Psoas muscle (tissue), 8 donors: ENCODE results near the gene COLGALT1. TPM values are rescaled to one million over a fixed set of nuclear protein-coding genes. Genes with fewer than 3 reads are reported as not detected.
A peak's percentile ranks its signal among the peaks of the same experiment; 100 is the strongest.
"Not testable (repeated sequence)": the region's sequence is repeated elsewhere in the genome, so short reads cannot be mapped to it uniquely, and the experiment has no call there.

Source experiments
- ATAC-seq, 4 donors: fragments of 200-7000 bp; cut with Tn5 transposase; one replicate each; pipeline ENCODE4 v1.9.1; 2020; ENCODE audit warnings: moderate library complexity in 3 of 4, mild to moderate bottlenecking in 2 of 4
- DNase-seq, 2 donors: peaks; one replicate each; pipeline ENCODE4 v3.0.0-alpha.2; 2020
- H3K27ac ChIP-seq: fragments of 200-600 bp; one replicate; pipeline ENCODE4 v1.8.0; 2022
- H3K27me3 ChIP-seq, 3 donors: fragments of 200-600 bp in 1 of 3; one replicate each; pipeline versions ENCODE4 v1.6.1 to v1.8.0; 2013 to 2022; ENCODE audit warnings: low read length in 2 of 3, mild to moderate bottlenecking in 2 of 3, moderate library complexity in 1 of 3; ENCODE audit not compliant: insufficient read depth in 3 of 3
- H3K36me3 ChIP-seq, 2 donors: fragments of 200-600 bp in 1 of 2; one replicate each; pipeline versions ENCODE4 v1.6.1 to v1.8.0; 2013 to 2022; ENCODE audit warnings: low read depth in 1 of 2, mild to moderate bottlenecking in 1 of 2, moderate library complexity in 1 of 2; ENCODE audit not compliant: insufficient read depth in 1 of 2
- H3K4me1 ChIP-seq: fragments of 200-600 bp; one replicate; pipeline ENCODE4 v1.8.0; 2022
- H3K4me3 ChIP-seq: fragments of 200-600 bp; one replicate; pipeline ENCODE4 v1.8.0; 2022; ENCODE audit warnings: mild to moderate bottlenecking
- H3K9me3 ChIP-seq: fragments of 200-600 bp; one replicate; pipeline ENCODE4 v1.8.0; 2022
- CTCF ChIP-seq: fragments of 200-600 bp; IDR thresholded peaks from one replicate; pipeline ENCODE4 v1.8.0; 2022; ENCODE audit warnings: antibody characterized with exemption
- WGBS, 3 donors: extraction: QIAGEN DNeasy Blood & Tissue Kit; methylation state at CpG; one replicate each; pipeline versions ENCODE4 v1.1.6 to v1.1.7; 2013; 5-methylcytosine and 5-hydroxymethylcytosine counted together
- intact Hi-C, 2 donors: fragments of 100-400 bp; cut with DNase I; formaldehyde crosslinking; loops; one replicate each; pipeline versions ENCODE4 v1.11.0 to v1.14.2; 2022
- polyA plus RNA-seq, 3 donors: library from polyadenylated mRNA; stranded (reverse); fragments of 200-250 nt; gene quantifications; one replicate each; pipeline ENCODE4 v1.2.3, GENCODE V29; 2013
- total RNA-seq, 4 donors: library from RNA; stranded (reverse); fragmentation: NEBNext Ultra II Directional in 2 of 4; extraction: Animal tissue kit (Norgen Biotek cat#: 25700) in 2 of 4; gene quantifications; one replicate each; pipeline versions ENCODE4 v1.2.1 to v1.2.4, GENCODE V29; 2021 to 2023
- donor health status: healthy with polysubstance abuse.
- donor health status: DM: no; HTN: no; CAD: no; lungs with moderate emphysema.
- donor health status: Bipolar disorder and iron deficiency.
- donor health status: healthy.
- donor health status: DM: yes; HTN: yes; CAD: no.
- donor health status: DM: no; HTN: no; CAD: no.
- donor health status: DM: no; HTN: no; CAD: no.
- donor health status: DM: yes; HTN: yes; CAD: no.

The COLGALT1 gene
- total and polyA plus RNA-seq, 7 donors = 15.3 to 34.8 (median 21.5) TPM

GRCh38 chr19:17562097-17562496 is 6.6 kb downstream of the COLGALT1 start:
- Histone ChIP-seq H3K27me3 (no peaks in the 10 kb centered on the region), H3K4me3 (no peak overlapping the region), H3K9me3 (no peaks in the 10 kb centered on the region), H3K4me1 (peaks cover 16% of the 10 kb centered on the region), H3K27ac (peak overlapping the region; percentile 16), H3K36me3 (peaks cover 3 to 87% of the 10 kb centered on the region in 2 donors)
- TF ChIP-seq CTCF = no peak
- DNase-seq = no peak
- intact Hi-C loops = no loop called here
- ATAC-seq = no peak
- 95 to 98% (median 98%) methylated on average over 4 of the region's 4 CpGs for WGBS, 3 donors

- Histone ChIP-seq H3K4me1 (peaks cover 15% of the 10 kb centered on the region), H3K27me3 (no peaks in the 10 kb centered on the region), H3K27ac (no peak overlapping the region), H3K9me3 (no peaks in the 10 kb centered on the region), H3K36me3 (peaks cover 3 to 87% of the 10 kb centered on the region in 2 donors), H3K4me3 (no peak overlapping the region)
- ATAC-seq (no peak), DNase-seq (no peak)
- 83 to 87% (median 85%) methylated on average over 11 of the region's 11 CpGs for WGBS, 3 donors
- TF ChIP-seq CTCF = no peak
- intact Hi-C loops = no loop called here
Observed at GRCh38 chr19:17562561-17562960, 7.1 kb downstream of the COLGALT1 start.

GRCh38 chr19:17564781-17565180 is 9.3 kb downstream of the COLGALT1 start:
- 36 to 41% (median 37%) methylated on average over 6 of the region's 6 CpGs for WGBS, 3 donors
- Histone ChIP-seq H3K27me3 (no peaks in the 10 kb centered on the region), H3K4me3 (no peak overlapping the region), H3K27ac (peak overlapping the region; percentile 65), H3K36me3 (peaks cover 3 to 89% of the 10 kb centered on the region in 2 donors), H3K4me1 (peaks cover 15% of the 10 kb centered on the region), H3K9me3 (no peaks in the 10 kb centered on the region)
- no peak for TF ChIP-seq CTCF
- DNase-seq (no peak), ATAC-seq (peak in 1 of 4 donors; percentile 17)
- intact Hi-C loops = no loop called here

GRCh38 chr19:17565611-17566010 is 10.2 kb downstream of the COLGALT1 start:
- Histone ChIP-seq H3K9me3 (no peaks in the 10 kb centered on the region), H3K4me1 (peaks cover 15% of the 10 kb centered on the region), H3K27ac (peak overlapping the region; percentile 65), H3K4me3 (no peak overlapping the region), H3K36me3 (peaks cover 3 to 89% of the 10 kb centered on the region in 2 donors), H3K27me3 (no peaks in the 10 kb centered on the region)
- 24 to 46% (median 35%) methylated on average over 3 of the region's 3 CpGs for WGBS, 3 donors
- no peak for DNase-seq
- no peak for TF ChIP-seq CTCF
- peak in 3 of 4 donors; percentile 52 to 58 (median 53) for ATAC-seq
- intact Hi-C loops = no loop called here

- peaks cover 3 to 92% of the 10 kb centered on the region in 2 donors for H3K36me3 ChIP-seq
- no peak overlapping the region for H3K27ac ChIP-seq
- no peak for ATAC-seq
- no peak for TF ChIP-seq CTCF
- peaks cover 15% of the 10 kb centered on the region for H3K4me1 ChIP-seq
- intact Hi-C loops = no loop called here
- no peak for DNase-seq
- no peaks in the 10 kb centered on the region for H3K27me3 ChIP-seq
- no peaks in the 10 kb centered on the region for H3K9me3 ChIP-seq
- WGBS, 3 donors = 83 to 100% (median 88%) methylated on average over 1 of the region's 1 CpG
- no peak overlapping the region for H3K4me3 ChIP-seq
Observed at GRCh38 chr19:17567940-17568339, 12.5 kb downstream of the COLGALT1 start.

GRCh38 chr19:17570291-17570690 is 14.8 kb downstream of the COLGALT1 start:
- H3K4me1 ChIP-seq, H3K9me3 ChIP-seq, H3K4me3 ChIP-seq, DNase-seq, ATAC-seq, H3K27ac ChIP-seq, H3K27me3 ChIP-seq: not testable (repeated sequence)
- H3K36me3 ChIP-seq = peaks cover 3 to 88% of the 10 kb centered on the region in 2 donors
- WGBS, 3 donors = 94 to 98% (median 97%) methylated on average over 5 of the region's 5 CpGs
- intact Hi-C loops = loop anchor here (5.0 kb wide), 2 partner anchors 113 to 118 kb away; no protein-coding TSS in a partner anchor
